Kidney (tissue), 14 donors: ENCODE data around the gene PLXDC1. TPM values are rescaled to one million over a fixed set of nuclear protein-coding genes. Genes with fewer than 3 reads are reported as not detected.
"Not testable (repeated sequence)": the region's sequence is repeated elsewhere in the genome, so short reads cannot be mapped to it uniquely, and the experiment has no call there.

Experiments used
- DNase-seq, 5 donors: peaks; one replicate each; pipeline ENCODE4 v3.0.0-alpha.2; 2013 to 2020
- FAIRE-seq: peaks from 2 replicates; lab custom pipeline; 2012; peaks lifted over from hg19 to GRCh38; lab: Jason Lieb, UNC
- H3K27ac ChIP-seq, 2 donors: one replicate each; pipeline ENCODE4 v1.7.0; 2013; ENCODE audit warnings: low read depth in 2 of 2, low read length in 2 of 2, inconsistent platforms in 1 of 2
- H3K27me3 ChIP-seq: one replicate; pipeline ENCODE4 v1.7.1; 2013; ENCODE audit warnings: low read length, inconsistent platforms; ENCODE audit not compliant: control insufficient read depth, insufficient read depth
- H3K36me3 ChIP-seq, 3 donors: one replicate each; pipeline versions ENCODE4 v1.7.0 to v1.7.1; 2013; ENCODE audit warnings: low read length in 3 of 3, control low read depth in 1 of 3, inconsistent platforms in 1 of 3; ENCODE audit not compliant: insufficient read depth in 3 of 3, control insufficient read depth in 2 of 3
- H3K4me1 ChIP-seq, 3 donors: one replicate each; pipeline versions ENCODE4 v1.7.0 to v1.7.1; 2013; ENCODE audit warnings: low read length in 3 of 3, inconsistent platforms in 1 of 3, low read depth in 1 of 3; ENCODE audit not compliant: control insufficient read depth in 2 of 3, insufficient read depth in 2 of 3
- H3K4me3 ChIP-seq, 3 donors: one replicate each; pipeline versions ENCODE4 v1.7.0 to v1.8.1; 2013; ENCODE audit warnings: low read length in 3 of 3, control low read depth in 1 of 3, inconsistent platforms in 1 of 3
- H3K9ac ChIP-seq, 3 donors: one replicate each; pipeline versions ENCODE4 v1.7.0 to v1.7.1; 2013; ENCODE audit warnings: low read length in 3 of 3, control low read depth in 1 of 3, inconsistent platforms in 1 of 3
- H3K9me3 ChIP-seq, 3 donors: one replicate each; pipeline versions ENCODE4 v1.7.0 to v1.7.1; 2013; ENCODE audit warnings: low read length in 3 of 3, control low read depth in 1 of 3, inconsistent platforms in 1 of 3; ENCODE audit not compliant: control insufficient read depth in 2 of 3, insufficient read depth in 1 of 3
- intact Hi-C: fragments of 100-400 bp; cut with DNase I; formaldehyde crosslinking; loops from one replicate; pipeline ENCODE4 v1.11.1; 2022
- polyA plus RNA-seq: library from polyadenylated mRNA; stranded (reverse); fragments of 350-450 nt; fragmentation: Illumina TruSeq; extraction: RNeasy Lipid Tissue Mini Kit (QIAGEN cat#74804); gene quantifications from one replicate; pipeline ENCODE4 v1.2.3, GENCODE V29; 2014; ENCODE audit warnings: low read depth, low replicate concordance; ENCODE audit not compliant: insufficient read depth
- total RNA-seq: library from RNA; stranded (reverse); fragmentation: NEBNext Ultra II Directional; extraction: Animal tissue kit (Norgen Biotek cat#: 25700); gene quantifications from one replicate; pipeline ENCODE4 v1.2.1, GENCODE V29; 2021
- TF ChIP-seq, protein P1 (sequence below): IDR thresholded peaks from 3 replicates; pipeline ENCODE4 v1.5.1; 2012; ENCODE audit warnings: mild to moderate bottlenecking, moderate library complexity, borderline replicate concordance; ENCODE audit not compliant: insufficient read depth; ENCODE audit errors: extremely low read depth
- donor health status: control.
- donor health status: control.
- donor health status: control.
- donor health status: control.
- donor health status: control.
- donor health status: DM: yes; HTN: yes; CAD: no.
- donor health status: Normal renal cell carcinoma (clear cell type).

PLXDC1 gene
- total and polyA plus RNA-seq, 2 donors from 2014 or later = 4.5 to 11.1 TPM

DNA sequence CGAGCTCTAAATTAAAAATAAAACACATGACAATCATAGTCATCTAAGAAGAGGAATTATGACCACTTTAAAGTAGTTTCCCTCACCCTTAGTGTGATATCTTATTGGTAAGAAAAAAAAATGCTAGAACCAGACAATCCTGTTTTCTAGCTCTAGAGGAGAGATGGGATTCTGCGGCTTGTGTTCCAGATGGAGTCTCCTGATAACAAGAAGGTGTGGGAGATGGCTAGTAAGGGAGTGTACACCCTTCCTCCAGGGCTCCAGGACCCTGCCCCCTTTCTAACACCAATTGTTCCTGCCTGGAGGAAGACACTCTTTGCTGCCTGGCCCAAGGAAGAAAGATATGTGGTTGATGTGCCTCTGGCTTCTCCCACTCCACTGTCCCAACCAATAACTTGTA, 115.4 kb downstream of the PLXDC1 start:
- no peaks in the 10 kb centered on the region for H3K9me3 ChIP-seq
- H3K4me1 ChIP-seq = no peaks in the 10 kb centered on the region
- H3K4me3 ChIP-seq = no peak overlapping the region
- FAIRE-seq (no peak), DNase-seq (no peak)
- H3K27me3 ChIP-seq = no peaks in the 10 kb centered on the region
- intact Hi-C loops = no loop called here
- H3K36me3 ChIP-seq = no peaks in the 10 kb centered on the region
- TF ChIP-seq, protein P1, sequence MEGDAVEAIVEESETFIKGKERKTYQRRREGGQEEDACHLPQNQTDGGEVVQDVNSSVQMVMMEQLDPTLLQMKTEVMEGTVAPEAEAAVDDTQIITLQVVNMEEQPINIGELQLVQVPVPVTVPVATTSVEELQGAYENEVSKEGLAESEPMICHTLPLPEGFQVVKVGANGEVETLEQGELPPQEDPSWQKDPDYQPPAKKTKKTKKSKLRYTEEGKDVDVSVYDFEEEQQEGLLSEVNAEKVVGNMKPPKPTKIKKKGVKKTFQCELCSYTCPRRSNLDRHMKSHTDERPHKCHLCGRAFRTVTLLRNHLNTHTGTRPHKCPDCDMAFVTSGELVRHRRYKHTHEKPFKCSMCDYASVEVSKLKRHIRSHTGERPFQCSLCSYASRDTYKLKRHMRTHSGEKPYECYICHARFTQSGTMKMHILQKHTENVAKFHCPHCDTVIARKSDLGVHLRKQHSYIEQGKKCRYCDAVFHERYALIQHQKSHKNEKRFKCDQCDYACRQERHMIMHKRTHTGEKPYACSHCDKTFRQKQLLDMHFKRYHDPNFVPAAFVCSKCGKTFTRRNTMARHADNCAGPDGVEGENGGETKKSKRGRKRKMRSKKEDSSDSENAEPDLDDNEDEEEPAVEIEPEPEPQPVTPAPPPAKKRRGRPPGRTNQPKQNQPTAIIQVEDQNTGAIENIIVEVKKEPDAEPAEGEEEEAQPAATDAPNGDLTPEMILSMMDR = no peak
- H3K9ac ChIP-seq = no peak overlapping the region
- H3K27ac ChIP-seq = no peak overlapping the region

DNA sequence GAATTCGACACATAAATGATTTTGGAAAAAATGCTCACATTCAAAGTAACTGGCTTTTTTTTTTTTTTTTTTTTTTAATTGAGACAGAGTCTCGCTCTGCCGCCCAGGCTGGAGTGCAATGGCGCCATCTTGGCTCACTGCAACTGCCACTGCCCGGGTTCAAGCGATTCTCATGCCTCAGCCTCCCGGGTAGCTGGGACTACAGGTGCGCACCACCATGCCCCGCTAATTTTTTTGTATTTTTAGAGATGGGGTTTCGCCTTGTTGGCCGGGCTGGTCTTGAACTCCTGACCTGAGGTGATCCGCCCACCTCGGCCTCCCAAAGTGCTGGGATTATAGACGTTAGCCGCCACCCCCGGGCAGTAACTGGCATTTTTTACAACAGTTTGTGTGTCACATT, 115.9 kb downstream of the PLXDC1 start:
- H3K4me1 ChIP-seq, DNase-seq, H3K4me3 ChIP-seq, H3K27ac ChIP-seq, intact Hi-C loops, H3K9me3 ChIP-seq, H3K9ac ChIP-seq, H3K36me3 ChIP-seq, FAIRE-seq, H3K27me3 ChIP-seq: not testable (repeated sequence)

DNA sequence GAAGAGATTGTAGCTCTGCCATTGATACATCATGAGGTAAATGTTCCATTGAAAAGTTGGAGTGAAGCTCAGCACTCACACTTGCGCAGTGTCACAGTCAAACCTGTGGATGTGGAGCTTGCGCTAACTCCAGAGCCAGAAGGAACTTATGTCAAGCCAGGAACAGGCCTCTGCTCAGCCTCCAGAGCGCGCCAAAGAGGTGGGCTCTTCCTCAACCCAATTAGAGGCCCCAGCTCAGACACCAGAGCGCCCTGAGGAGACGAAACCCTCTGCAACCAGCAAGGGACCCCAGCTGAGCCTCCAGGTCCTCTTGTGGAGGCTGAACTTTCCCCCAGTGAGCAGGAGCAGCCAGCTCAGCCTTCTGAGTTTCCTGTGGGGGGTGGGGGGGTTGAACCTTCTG, 122.7 kb downstream of the PLXDC1 start:
- Histone ChIP-seq H3K9ac (no peak overlapping the region), H3K4me1 (peaks cover 0 to 2% (median 0%) of the 10 kb centered on the region in 3 donors), H3K27me3 (no peaks in the 10 kb centered on the region), H3K36me3 (no peaks in the 10 kb centered on the region), H3K9me3 (peaks cover 0 to 2% (median 0%) of the 10 kb centered on the region in 3 donors), H3K27ac (no peak overlapping the region), H3K4me3 (no peak overlapping the region)
- intact Hi-C loops = no loop called here
- FAIRE-seq (no peak), DNase-seq (no peak)
- TF ChIP-seq, protein P1 = no peak

DNA sequence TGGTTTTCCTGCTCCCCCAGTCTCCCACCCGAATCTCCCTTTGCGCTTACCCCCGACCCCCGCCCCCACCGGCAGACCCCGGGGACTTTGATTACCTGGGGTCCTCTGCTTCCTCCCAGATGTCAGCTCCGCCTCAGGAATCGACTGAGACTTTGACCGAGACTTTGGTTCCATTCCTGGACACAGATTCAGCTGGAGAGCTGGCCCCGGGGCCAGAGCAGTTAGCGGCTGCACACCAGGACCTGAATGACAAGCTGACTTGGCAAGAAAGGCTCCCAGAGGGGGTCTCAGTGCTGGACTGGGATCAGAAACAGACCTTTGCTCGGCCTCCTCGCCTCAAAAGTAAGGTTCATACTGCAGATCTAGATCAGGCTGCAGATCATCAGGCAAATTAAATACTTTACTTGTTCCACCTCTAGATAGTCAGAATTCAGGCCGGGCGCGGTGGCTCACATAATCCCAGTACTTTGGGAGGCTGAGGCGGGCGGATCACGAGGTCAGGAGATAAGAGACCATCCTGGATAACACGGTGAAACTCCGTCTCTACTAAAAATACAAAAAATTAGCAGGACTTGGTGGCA, 123.9 kb downstream of the PLXDC1 start:
- no peak for FAIRE-seq
- TF ChIP-seq, protein P1 = no peak
- peak overlapping the region in 1 of 3 donors; percentile 46 for H3K9ac ChIP-seq
- H3K4me1 ChIP-seq = peaks cover 0 to 2% (median 0%) of the 10 kb centered on the region in 3 donors
- peaks cover 0 to 2% (median 0%) of the 10 kb centered on the region in 3 donors for H3K9me3 ChIP-seq
- H3K27ac ChIP-seq = no peak overlapping the region
- intact Hi-C loops = no loop called here
- H3K27me3 ChIP-seq = no peaks in the 10 kb centered on the region
- peak overlapping the region in 2 of 3 donors; percentile 64 to 66 for H3K4me3 ChIP-seq
- H3K36me3 ChIP-seq = no peaks in the 10 kb centered on the region
- peak in 3 of 5 donors; percentile 29 to 60 (median 40) for DNase-seq
